Testis (tissue), 3 donors: ENCODE measurements around the gene AP2M1. TPM values are rescaled to one million over a fixed set of nuclear protein-coding genes. Genes with fewer than 3 reads are reported as not detected.
A peak's percentile ranks its signal among the peaks of the same experiment; 100 is the strongest.

Experiments
- DNase-seq: peaks from one replicate; pipeline ENCODE4 v3.0.0-alpha.2; 2019
- H3K27ac ChIP-seq, 2 donors: fragments of 200-600 bp; sonication (generic); one replicate each; pipeline ENCODE4 v1.5.1; 2019
- H3K27me3 ChIP-seq: fragments of 200-600 bp; sonication (generic); one replicate; pipeline ENCODE4 v1.5.1; 2019
- H3K36me3 ChIP-seq: fragments of 200-600 bp; sonication (generic); one replicate; pipeline ENCODE4 v1.5.1; 2017; ENCODE audit warnings: low read depth; ENCODE audit errors: missing control alignments
- H3K4me1 ChIP-seq: fragments of 200-600 bp; sonication (generic); one replicate; pipeline ENCODE4 v1.5.1; 2019
- H3K4me3 ChIP-seq, 2 donors: fragments of 200-600 bp; sonication (generic); one replicate each; pipeline ENCODE4 v1.5.1; 2017 to 2019
- H3K9me3 ChIP-seq: fragments of 200-600 bp; sonication (generic); one replicate; pipeline ENCODE4 v1.5.1; 2017
- CTCF ChIP-seq, 3 experiments: fragments of 450-650 bp in 2 of 3; fragments of 200-600 bp in 1 of 3; sonication (generic) in 1 of 3; IDR thresholded peaks; one replicate each; pipeline ENCODE4 v1.5.1; 2016 to 2019; ENCODE audit warnings: antibody characterized with exemption in 3 of 3, mild to moderate bottlenecking in 2 of 3, moderate library complexity in 1 of 3
- POLR2A ChIP-seq: fragments of 450-650 bp; IDR thresholded peaks from one replicate; pipeline ENCODE4 v1.6.1; 2017; ENCODE audit warnings: antibody characterized with exemption, mild to moderate bottlenecking, moderate library complexity
- WGBS, 2 donors: methylation state at CpG; one replicate each; pipeline ENCODE4 v1.1.5; 2018; 5-methylcytosine and 5-hydroxymethylcytosine counted together
- intact Hi-C: fragments of 100-400 bp; cut with DNase I; formaldehyde crosslinking; loops from one replicate; pipeline ENCODE4 v1.15.1; 2023; ENCODE audit warnings: low total_unique reads
- polyA plus RNA-seq: library from polyadenylated mRNA; stranded (reverse); fragments of 350-450 nt; fragmentation: Illumina TruSeq; extraction: RNeasy Lipid Tissue Mini Kit (QIAGEN cat#74804); gene quantifications from one replicate; pipeline ENCODE4 v1.2.3, GENCODE V29; 2014; ENCODE audit warnings: low read depth, low replicate concordance; ENCODE audit not compliant: insufficient read depth
- total RNA-seq, 2 donors: library from RNA; depleted of rRNA; stranded (reverse); fragments of >200 nt; gene quantifications; one replicate each; pipeline ENCODE4 v1.2.3, GENCODE V29; 2016

Gene AP2M1
- total and polyA plus RNA-seq, 3 donors from 2014 or later: 238 to 346 (median 334) TPM

DNA sequence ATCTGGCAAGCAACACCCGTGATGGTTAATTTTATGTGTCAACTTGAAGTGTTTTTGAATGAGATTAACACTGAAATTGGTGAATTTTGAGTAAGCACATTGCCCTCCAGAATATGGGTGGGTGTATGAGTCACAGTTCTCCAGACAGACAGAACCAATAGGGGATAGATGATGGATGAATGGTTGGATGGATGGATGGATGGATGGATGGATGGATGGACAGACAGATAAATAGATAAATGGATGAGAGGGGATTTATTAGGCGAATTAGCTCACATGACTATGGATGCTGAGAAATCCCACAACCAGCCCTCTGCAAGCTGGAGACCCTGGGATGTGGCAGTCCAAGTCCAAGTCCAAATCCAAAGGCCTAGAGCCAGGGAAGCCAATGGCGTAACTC, 49.3 kb downstream of the AP2M1 start:
- no peak overlapping the region for H3K4me3 ChIP-seq
- no peaks in the 10 kb centered on the region for H3K36me3 ChIP-seq
- WGBS, 2 donors: 77 to 83% methylated on average over 3 of the region's 3 CpGs
- H3K27me3 ChIP-seq: no peaks in the 10 kb centered on the region
- intact Hi-C loops: no loop called here
- no peak for DNase-seq
- H3K27ac ChIP-seq: no peak overlapping the region
- no peaks in the 10 kb centered on the region for H3K9me3 ChIP-seq
- no peak for TF ChIP-seq POLR2A
- no peak for TF ChIP-seq CTCF (IDR thresholded peaks at IDR 0.05)
- no peaks in the 10 kb centered on the region for H3K4me1 ChIP-seq

DNA sequence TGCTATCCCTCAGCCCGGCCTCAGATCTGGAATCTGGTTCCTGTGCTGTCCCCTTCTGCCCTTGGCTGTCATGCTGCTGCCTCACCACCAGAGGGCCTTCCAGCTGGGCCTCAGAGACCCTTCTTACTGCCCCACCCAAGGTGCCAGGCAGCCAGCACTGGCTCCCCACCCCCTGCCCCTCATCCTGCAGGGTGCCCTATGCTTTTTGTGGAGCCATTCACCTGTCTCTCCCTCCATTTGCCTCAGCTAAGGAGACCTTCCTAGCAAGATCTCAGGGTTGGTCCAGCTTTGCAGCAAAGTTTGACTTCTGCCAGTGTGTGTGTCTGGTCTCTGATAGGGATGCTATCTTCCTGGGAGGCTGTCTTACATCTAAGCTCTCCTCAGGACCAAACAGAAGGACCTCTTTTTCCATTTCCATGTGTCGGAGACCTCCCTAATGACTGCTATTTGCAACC, 52.9 kb downstream of the AP2M1 start:
- no peak overlapping the region for H3K27ac ChIP-seq
- no peaks in the 10 kb centered on the region for H3K27me3 ChIP-seq
- no peak overlapping the region for H3K4me3 ChIP-seq
- H3K36me3 ChIP-seq: no peaks in the 10 kb centered on the region
- WGBS, 2 donors: 63 to 75% methylated on average over 2 of the region's 2 CpGs
- no peak for TF ChIP-seq POLR2A
- peak in 2 of 3 experiments; percentile 44 to 68 for TF ChIP-seq CTCF (IDR thresholded peaks at IDR 0.05)
- H3K9me3 ChIP-seq: no peaks in the 10 kb centered on the region
- DNase-seq: no peak
- intact Hi-C loops: no loop called here
- peaks cover 7% of the 10 kb centered on the region for H3K4me1 ChIP-seq

GRCh38 chr3:184228376-184229137, 53.9 kb downstream of the AP2M1 start:
- peaks cover 7% of the 10 kb centered on the region for H3K4me1 ChIP-seq
- no peak overlapping the region for H3K27ac ChIP-seq
- DNase-seq: no peak
- no peaks in the 10 kb centered on the region for H3K9me3 ChIP-seq
- 45 to 46% methylated on average over 6 to 12 of the region's 12 CpGs for WGBS, 2 donors
- H3K36me3 ChIP-seq: no peaks in the 10 kb centered on the region
- H3K27me3 ChIP-seq: no peaks in the 10 kb centered on the region
- H3K4me3 ChIP-seq: no peak overlapping the region
- intact Hi-C loops: no loop called here
- TF ChIP-seq POLR2A (no peak), CTCF (IDR thresholded peaks at IDR 0.05) (no peak)

GRCh38 chr3:184229394-184230080, 54.9 kb downstream of the AP2M1 start, which contains the start of gene VWA5B2:
VWA5B2 (plus strand) TSS chr3:184229585; CDS start chr3:184230529, 944 bp downstream.
- 0 to 1% methylated on average over 3 to 21 of the region's 66 CpGs for WGBS, 2 donors
- no peak within 1 kb of the TSS for H3K27ac ChIP-seq
- H3K36me3 ChIP-seq: no peaks in the 10 kb centered on the region
- peak; percentile 77 for DNase-seq
- peak within 1 kb of the TSS; percentile 49 to 57 for H3K4me3 ChIP-seq
- TF ChIP-seq CTCF (IDR thresholded peaks at IDR 0.05): peak in 1 of 3 experiments; percentile 37
- TF ChIP-seq POLR2A: no peak
- no peaks in the 10 kb centered on the region for H3K9me3 ChIP-seq
- H3K4me1 ChIP-seq: peaks cover 7% of the 10 kb centered on the region
- H3K27me3 ChIP-seq: no peaks in the 10 kb centered on the region
- intact Hi-C loops: loop anchor here (10.0 kb wide), 1 partner anchor 85 kb away; no protein-coding TSS in a partner anchor
